ENCODE results near the gene TREX2.
A peak's percentile ranks its signal among the peaks of the same experiment; 100 is the strongest.

The TREX2 gene, protein sequence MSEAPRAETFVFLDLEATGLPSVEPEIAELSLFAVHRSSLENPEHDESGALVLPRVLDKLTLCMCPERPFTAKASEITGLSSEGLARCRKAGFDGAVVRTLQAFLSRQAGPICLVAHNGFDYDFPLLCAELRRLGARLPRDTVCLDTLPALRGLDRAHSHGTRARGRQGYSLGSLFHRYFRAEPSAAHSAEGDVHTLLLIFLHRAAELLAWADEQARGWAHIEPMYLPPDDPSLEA

DNA sequence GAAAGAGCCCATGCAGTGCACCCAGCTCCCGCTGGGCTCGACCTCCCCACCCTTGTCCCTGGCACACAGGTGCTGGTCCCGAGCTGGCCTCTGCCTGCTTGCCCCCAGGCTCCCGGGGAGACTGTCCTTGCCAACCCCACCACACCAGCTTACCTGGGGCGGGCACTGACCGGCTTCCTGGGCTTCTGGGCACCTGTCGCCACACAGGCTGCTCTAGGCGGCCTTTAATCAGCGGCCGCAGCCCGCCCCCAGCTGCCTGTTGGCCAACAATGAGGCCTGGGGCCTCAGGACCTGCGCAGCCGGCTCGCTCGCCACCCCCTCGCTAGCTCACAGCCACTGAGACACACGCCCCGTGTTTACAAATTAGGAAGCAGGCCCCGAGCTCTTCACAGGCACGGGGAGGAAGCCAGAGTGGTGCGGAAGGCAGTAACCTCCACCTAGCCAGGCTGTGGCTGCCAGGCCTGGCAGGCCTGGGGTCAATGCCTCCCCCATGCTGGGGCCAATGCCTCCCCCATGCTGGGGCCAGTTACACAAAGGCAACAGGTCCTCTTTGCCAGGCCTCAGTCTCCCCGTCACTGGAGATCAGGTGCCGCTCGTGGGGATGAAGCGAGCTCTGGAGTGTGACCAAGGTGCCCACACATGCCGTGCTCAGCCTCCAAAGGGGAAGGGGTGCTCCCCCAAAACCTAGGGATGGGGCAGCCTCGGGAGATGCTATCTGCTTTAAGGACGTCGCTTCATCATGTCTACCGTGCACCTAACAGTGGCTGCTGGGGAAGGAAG lies at the start of gene TREX2:
TSS of gene TREX2 (minus strand) at position 201 of the 780 bp plus-strand sequence. CDS start 626 bp downstream, outside the sequence.
- DNase-seq (ENCODE audit: low read depth, low spot score), result no peak

- peak; percentile 61 for DNase-seq (ENCODE audit: low read depth, low spot score)
These were observed 49.5 kb upstream of the TREX2 start for GRCh38 chrX:153495362-153495751.

- DNase-seq (ENCODE audit: low read depth, low spot score), result peak; percentile 67
These were observed 48.9 kb upstream of the TREX2 start, which contains the start of gene BGN for GRCh38 chrX:153494541-153495361. BGN (plus strand) TSS chrX:153494980; CDS start chrX:153504632, 9,652 bp downstream.

DNA sequence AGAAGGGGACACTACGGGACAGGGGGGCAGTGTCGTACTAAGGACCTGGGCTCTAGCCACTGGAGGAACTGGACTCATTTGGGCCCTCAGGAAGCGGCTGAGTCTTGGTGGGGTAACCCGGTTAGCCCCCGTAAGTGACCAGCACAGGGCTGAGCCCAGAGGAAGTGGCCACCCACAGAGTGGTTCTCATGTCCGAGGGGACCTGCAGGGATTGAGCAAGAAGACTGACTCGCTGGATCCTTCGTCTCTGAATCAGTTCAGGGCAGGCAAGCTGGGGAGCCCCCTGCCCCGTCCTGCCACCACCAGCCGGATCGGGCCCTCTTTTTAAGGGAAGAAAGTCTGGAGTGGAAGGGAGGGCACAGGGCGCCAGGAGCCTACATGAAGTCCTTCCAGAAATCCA lies 48.2 kb upstream of the TREX2 start:
- no peak for DNase-seq (ENCODE audit: low read depth, low spot score)

DNA sequence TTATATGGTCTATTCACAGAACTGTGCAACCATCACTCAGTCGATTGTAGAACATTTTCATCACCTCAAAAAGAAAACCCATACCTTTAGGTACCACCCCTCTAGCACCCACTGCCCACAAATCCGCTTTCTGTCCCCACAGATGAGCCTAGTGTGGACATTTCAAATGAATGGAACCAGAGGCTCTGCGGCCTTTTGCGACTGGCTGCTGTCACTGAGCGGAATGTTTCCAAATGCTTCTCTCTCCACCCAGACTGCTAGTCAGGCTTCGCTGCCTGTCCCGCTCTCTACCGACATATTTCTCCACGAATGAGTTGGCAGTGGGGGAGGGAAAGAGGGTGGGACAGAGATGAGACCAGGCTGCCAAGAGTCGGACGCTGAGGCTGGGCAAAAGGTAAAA lies 47.2 kb upstream of the TREX2 start:
- DNase-seq (ENCODE audit: low read depth, low spot score), result no peak

GRCh38 chrX:153492543-153492942 lies 46.7 kb upstream of the TREX2 start:
- DNase-seq (ENCODE audit: low read depth, low spot score), result no peak

- no peak for DNase-seq (ENCODE audit: low read depth, low spot score)
These were observed 46.1 kb upstream of the TREX2 start for GRCh38 chrX:153491918-153492317.

DNA sequence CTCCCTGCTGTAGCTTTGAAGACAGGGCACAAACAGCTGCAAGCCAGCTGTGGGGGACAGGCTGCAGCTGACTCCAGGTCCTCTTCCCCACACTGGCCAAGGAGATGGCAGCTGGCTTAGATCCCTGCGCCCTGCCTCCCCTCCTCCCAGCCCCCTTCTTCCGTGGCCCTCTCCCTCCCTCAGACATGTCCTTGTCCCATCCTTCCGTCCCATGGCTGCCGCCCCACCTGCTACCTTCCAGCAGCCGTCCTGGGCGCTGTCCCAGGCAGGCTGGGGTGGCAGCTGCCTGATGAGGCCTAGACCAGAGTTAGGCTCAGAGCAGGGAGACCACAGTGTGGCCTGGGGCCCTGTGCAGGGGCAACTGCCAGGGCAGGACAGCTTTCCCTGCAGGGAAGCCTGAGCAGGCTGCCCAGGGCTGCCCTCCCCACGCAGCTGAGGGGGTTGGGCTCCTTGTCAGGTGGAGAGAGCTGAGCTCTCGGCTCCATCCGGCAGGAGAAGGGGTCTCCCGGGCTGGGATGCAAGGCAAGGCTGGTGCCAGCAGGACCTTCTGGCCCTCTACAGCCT lies 45.6 kb upstream of the TREX2 start:
- DNase-seq (ENCODE audit: low read depth, low spot score), result no peak

DNA sequence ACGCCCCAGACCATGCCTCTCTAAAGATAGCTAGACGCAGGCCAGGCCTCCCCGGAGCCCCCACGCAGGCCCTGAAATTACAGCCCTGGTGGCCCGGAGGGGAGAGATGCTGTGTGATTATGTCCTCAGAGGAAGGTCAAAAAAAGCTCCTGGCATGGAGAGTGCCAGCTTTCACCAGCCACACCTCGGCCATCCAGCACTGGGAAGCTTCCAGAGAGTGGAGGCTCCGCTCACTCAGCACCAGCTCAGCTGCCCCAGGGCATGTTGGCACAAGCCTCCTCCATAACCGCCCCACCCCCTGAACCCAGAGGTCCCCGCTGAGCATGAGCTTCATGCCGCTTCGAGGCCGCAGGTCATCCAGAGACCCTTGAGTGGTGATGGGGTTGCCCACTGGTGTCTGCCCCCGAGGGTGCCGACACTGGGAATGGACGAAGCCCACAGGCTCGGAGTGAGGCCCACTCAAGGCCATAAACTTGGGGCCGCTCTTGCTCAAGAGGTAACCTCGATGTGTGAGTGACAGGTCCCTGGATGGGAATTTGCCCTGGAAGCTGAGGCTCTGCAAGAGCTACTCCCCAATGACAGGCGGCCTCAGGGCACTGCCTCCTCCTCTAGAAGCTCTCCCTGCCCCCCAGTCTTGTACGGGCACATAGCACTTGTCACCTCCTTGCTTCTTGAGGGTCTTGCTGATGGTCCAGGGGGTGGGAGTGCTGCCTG lies 44.5 kb upstream of the TREX2 start:
- DNase-seq (ENCODE audit: low read depth, low spot score), result no peak

GRCh38 chrX:153488231-153488914 lies 42.5 kb upstream of the TREX2 start:
- peak; percentile 76 for DNase-seq (ENCODE audit: low read depth, low spot score)

DNA sequence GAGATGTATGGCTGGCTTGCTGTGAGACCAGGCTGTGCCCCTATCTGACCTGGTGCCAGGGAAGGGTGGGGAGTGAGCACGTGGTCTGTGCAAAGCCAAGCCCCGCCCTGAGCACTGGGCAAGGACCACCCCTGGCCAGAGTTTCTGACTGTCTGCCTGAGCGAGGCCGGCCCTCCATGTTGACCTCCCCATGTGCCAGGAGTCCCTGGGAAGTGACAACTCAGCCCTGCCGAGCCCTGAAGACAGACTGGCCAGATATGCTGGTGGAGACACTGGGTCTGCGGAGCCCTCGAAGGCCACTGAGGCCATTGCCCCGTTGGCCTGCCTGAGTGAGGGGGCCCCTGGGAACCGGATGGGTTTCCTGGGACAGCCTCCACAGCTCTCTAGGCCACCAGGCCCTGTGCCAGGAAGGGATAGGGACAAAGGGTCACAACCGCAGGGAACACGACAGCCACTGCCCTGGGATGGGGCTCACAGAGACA lies 41.8 kb upstream of the TREX2 start:
- no peak for DNase-seq (ENCODE audit: low read depth, low spot score)

GRCh38 chrX:153486171-153486570 lies 40.3 kb upstream of the TREX2 start:
- DNase-seq (ENCODE audit: low read depth, low spot score), result no peak

GRCh38 chrX:153485396-153486080 lies 39.7 kb upstream of the TREX2 start:
- no peak for DNase-seq (ENCODE audit: low read depth, low spot score)

DNA sequence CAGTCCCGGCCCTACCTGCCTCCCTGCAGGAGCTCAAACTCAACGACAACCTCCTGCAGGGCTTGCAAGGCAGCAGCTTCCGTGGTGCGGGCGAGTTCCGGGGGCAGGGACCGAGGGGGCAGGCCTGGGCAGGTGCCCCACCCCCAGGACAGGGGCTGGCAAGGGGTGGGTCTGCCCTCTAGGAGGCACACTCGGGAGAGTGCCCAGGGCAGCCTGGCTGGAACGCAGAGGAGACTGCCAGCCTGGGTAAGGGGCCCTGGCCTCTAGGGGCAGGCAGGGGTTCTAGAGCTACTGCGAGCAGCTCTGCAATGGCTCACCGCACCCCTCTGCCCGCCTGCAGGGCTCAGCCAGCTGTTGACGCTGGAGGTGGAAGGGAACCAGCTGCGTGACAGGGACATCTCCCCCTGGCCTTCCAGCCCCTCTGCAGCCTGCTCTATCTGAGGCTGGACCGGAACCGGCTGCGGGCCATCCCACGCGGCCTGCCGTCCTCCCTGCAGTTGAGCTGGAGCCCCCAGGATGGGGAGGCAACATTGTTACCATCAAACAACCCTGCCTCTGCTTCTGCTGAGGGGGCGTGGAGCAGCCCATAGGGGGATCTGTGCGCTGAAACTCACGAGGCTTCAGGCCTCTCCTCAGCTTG lies 36.6 kb upstream of the TREX2 start:
- no peak for DNase-seq (ENCODE audit: low read depth, low spot score)

GRCh38 chrX:153481043-153481442 lies 35.2 kb upstream of the TREX2 start:
- DNase-seq (ENCODE audit: low read depth, low spot score), result no peak

DNA sequence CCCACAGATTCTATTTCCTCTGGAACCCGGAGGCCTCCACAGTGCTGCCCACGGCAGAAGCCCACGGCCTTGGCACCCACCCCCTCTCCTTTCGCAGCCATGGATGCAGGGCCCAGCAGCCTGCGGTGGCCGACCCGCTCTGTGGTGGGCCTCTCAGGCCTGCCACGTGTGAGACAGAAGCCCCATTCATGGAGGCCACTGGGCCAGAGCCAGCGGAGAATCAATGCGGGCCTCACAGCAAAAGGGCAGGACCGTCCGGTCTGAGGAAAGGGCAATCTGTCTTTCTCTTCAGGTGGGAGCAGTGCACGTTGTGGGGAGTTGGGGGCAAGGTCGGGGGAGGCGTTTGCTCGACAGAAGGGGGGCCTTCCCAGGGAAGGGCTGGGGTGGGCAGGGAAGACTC lies 32.9 kb upstream of the TREX2 start:
- DNase-seq (ENCODE audit: low read depth, low spot score), result no peak

DNA sequence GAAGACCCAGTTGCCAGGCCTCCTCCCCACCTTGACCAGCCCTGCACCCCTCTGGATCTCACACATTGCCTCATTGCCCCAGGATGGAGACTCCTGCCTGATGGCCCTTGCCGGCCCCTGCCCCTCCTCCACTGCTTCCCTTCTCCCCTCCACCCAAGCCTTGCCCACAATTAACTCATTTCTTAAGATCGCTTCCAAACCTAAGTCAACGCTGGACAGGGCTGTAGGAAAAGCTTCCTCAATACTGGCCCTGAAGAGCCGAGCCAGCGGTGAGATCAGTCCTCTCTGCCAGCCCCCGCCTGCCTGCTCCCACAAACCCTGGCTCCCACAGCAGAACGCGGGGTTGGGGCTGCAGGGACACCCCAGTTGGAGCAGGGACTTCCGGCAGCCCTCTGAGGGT lies 32.0 kb upstream of the TREX2 start:
- DNase-seq (ENCODE audit: low read depth, low spot score), result no peak

- no peak for DNase-seq (ENCODE audit: low read depth, low spot score)
These were observed 31.6 kb upstream of the TREX2 start for GRCh38 chrX:153477364-153477857.

- peak; percentile 50 for DNase-seq (ENCODE audit: low read depth, low spot score)
These were observed 31.0 kb upstream of the TREX2 start for GRCh38 chrX:153476666-153477363.
